ENCODE measurements around the gene PROCR. TPM values are rescaled to one million over a fixed set of nuclear protein-coding genes. Genes with fewer than 3 reads are reported as not detected.
"Not testable (repeated sequence)": the region's sequence is repeated elsewhere in the genome, so short reads cannot be mapped to it uniquely, and the experiment has no call there.

The PROCR gene
- total and polyA plus RNA-seq, 10 donors, result 5.0 to 104 (median 26.7) TPM

DNA sequence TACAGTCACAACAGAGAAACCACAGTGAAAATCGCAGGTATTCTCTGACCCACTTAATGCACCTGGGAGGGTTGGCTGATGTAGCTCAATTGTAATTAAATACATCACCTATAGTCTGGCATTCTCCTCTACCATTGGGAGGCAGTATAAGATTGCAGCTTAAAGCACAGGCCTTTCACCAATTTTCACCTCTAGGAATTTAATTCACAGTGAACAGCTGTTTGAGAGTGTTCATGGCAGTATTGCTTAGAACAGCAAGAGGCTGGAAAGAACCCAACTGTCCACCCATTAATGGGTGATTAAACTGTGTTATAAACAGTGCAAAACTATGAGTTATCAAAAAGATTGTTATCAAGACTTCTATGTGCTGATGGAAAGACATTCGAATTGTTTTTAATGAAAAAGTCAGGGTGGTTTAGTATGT, 26.7 kb upstream of the PROCR start:
- no peak for TF ChIP-seq POLR2AphosphoS5 (IDR thresholded peaks at IDR 0.05)
- TF ChIP-seq POLR2A (IDR thresholded peaks at IDR 0.05), result no peak
- TF ChIP-seq, protein P1, sequence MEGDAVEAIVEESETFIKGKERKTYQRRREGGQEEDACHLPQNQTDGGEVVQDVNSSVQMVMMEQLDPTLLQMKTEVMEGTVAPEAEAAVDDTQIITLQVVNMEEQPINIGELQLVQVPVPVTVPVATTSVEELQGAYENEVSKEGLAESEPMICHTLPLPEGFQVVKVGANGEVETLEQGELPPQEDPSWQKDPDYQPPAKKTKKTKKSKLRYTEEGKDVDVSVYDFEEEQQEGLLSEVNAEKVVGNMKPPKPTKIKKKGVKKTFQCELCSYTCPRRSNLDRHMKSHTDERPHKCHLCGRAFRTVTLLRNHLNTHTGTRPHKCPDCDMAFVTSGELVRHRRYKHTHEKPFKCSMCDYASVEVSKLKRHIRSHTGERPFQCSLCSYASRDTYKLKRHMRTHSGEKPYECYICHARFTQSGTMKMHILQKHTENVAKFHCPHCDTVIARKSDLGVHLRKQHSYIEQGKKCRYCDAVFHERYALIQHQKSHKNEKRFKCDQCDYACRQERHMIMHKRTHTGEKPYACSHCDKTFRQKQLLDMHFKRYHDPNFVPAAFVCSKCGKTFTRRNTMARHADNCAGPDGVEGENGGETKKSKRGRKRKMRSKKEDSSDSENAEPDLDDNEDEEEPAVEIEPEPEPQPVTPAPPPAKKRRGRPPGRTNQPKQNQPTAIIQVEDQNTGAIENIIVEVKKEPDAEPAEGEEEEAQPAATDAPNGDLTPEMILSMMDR (IDR thresholded peaks at IDR 0.05 in 8 of 11, conservative IDR thresholded peaks at IDR 0.05 in 3 of 11), result peak in 10 of 11 experiments; percentile 30 to 83 (median 50)
- H3K36me3 ChIP-seq, result peaks cover 0 to 48% (median 35%) of the 10 kb centered on the region in 6 donors
- no peaks in the 10 kb centered on the region for H3K27me3 ChIP-seq (replicated peaks in 1 of 7)
- H3K4me1 ChIP-seq, result peaks cover 23 to 63% (median 38%) of the 10 kb centered on the region in 6 donors
- peak overlapping the region; percentile 31 to 95 (median 86) for H3K27ac ChIP-seq
- no peaks in the 10 kb centered on the region for H3K9me3 ChIP-seq
- H3K4me3 ChIP-seq, result peak overlapping the region in 1 of 8 donors; percentile 42
- DNase-seq, result no peak
- WGBS, 5 donors, result 26 to 40% (median 34%) methylated on average over 2 of the region's 2 CpGs
- intact Hi-C loops (cut with DNase I; ENCODE audit: low total_unique reads), result loop anchor here (10.0 kb wide), 1 partner anchor 60 kb away; no protein-coding TSS in a partner anchor

- DNase-seq, result peak; percentile 86
- WGBS, 5 donors, result 5 to 8% (median 6%) methylated on average over 14 to 23 of the region's 23 CpGs
- TF ChIP-seq POLR2A (IDR thresholded peaks at IDR 0.05), result no peak
- TF ChIP-seq, protein P1 (IDR thresholded peaks at IDR 0.05 in 8 of 11, conservative IDR thresholded peaks at IDR 0.05 in 3 of 11), result peak in 1 of 11 experiments; percentile 13
- Histone ChIP-seq H3K4me3 (peak overlapping the region; percentile 76 to 98 (median 82)), H3K9me3 (no peaks in the 10 kb centered on the region), H3K27me3 (replicated peaks in 1 of 7) (no peaks in the 10 kb centered on the region), H3K27ac (peak overlapping the region; percentile 76 to 95 (median 88)), H3K4me1 (peaks cover 23 to 56% (median 38%) of the 10 kb centered on the region in 6 donors), H3K36me3 (peaks cover 0 to 36% (median 25%) of the 10 kb centered on the region in 6 donors)
- intact Hi-C loops (cut with DNase I; ENCODE audit: low total_unique reads), result loop anchor here (10.0 kb wide), 1 partner anchor 58 kb away; no protein-coding TSS in a partner anchor
These were observed 25.5 kb upstream of the PROCR start for GRCh38 chr20:35146299-35146919.

DNA sequence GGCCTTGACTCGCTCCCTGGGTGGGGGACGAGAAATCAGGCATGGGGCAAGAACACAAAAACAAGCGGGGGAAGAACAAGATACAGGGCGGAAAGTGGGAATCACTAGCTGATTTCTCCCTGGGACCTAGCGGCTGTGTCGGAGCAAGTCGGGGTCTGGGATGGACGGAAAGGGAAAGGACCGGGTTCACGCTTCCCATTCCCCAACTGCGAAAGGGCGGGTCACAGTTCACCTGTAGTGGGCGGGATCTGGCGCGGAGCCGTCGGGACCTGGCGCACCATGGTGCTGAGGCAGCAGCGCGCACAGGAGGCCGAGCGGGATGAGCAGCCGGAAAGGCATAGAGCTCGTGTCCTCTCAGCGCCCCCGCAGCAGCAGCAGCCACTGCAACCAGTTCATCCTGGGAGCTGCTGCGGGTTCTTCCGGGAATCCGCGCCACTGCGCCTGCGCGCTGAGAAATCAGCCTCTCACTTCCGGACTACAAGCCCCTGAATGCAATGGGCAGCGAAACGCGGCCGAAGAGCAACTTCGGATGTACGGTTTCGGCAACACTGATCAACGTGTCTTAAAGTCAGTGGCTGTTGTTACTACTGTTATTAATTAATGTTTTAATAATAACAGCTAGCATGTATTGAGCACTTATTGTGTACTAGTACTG, 24.8 kb upstream of the PROCR start, which contains the start of gene EDEM2:
EDEM2 (minus strand) TSS at position 417 of the 655 bp plus-strand sequence; CDS start at position 339, 78 bp downstream.
- Histone ChIP-seq H3K27me3 (replicated peaks in 1 of 7) (no peaks in the 10 kb centered on the region), H3K9me3 (no peaks in the 10 kb centered on the region), H3K4me1 (peaks cover 23 to 57% (median 38%) of the 10 kb centered on the region in 6 donors), H3K27ac (peak within 1 kb of the TSS; percentile 76 to 95 (median 88)), H3K36me3 (peaks cover 0 to 29% (median 18%) of the 10 kb centered on the region in 6 donors), H3K4me3 (peak within 1 kb of the TSS; percentile 76 to 98 (median 82))
- 0 to 1% (median 0%) methylated on average over 34 to 42 of the region's 42 CpGs for WGBS, 5 donors
- TF ChIP-seq, protein P1 (IDR thresholded peaks at IDR 0.05 in 8 of 11, conservative IDR thresholded peaks at IDR 0.05 in 3 of 11), result peak in 2 of 11 experiments; percentile 3 to 33
- TF ChIP-seq POLR2AphosphoS5 (IDR thresholded peaks at IDR 0.05) (peak; percentile 94 to 96 (median 94)), POLR2A (IDR thresholded peaks at IDR 0.05) (peak; percentile 29 to 78 (median 37))
- intact Hi-C loops (cut with DNase I; ENCODE audit: low total_unique reads), result loop anchor here (10.0 kb wide), 1 partner anchor 58 kb away; no protein-coding TSS in a partner anchor
- peak; percentile 97 for DNase-seq

- peak; percentile 81 for DNase-seq
- Histone ChIP-seq H3K4me1 (peaks cover 23 to 57% (median 38%) of the 10 kb centered on the region in 6 donors), H3K4me3 (peak overlapping the region; percentile 76 to 98 (median 82)), H3K36me3 (peaks cover 0 to 24% (median 13%) of the 10 kb centered on the region in 6 donors), H3K27ac (peak overlapping the region; percentile 76 to 95 (median 88))
- intact Hi-C loops (cut with DNase I; ENCODE audit: low total_unique reads), result loop anchor here (10.0 kb wide), 1 partner anchor 57 kb away; no protein-coding TSS in a partner anchor
- not testable (repeated sequence) for H3K9me3 ChIP-seq; H3K27me3 ChIP-seq (replicated peaks in 1 of 7)
- 0 to 4% (median 2%) methylated on average over 19 of the region's 19 CpGs for WGBS, 5 donors
These were observed 24.2 kb upstream of the PROCR start for GRCh38 chr20:35147575-35148071.
